OCI-LY1 (cell line): ENCODE measurements around the gene PSMD1.
A peak's percentile ranks its signal among the peaks of the same experiment; 100 is the strongest.

ENCODE experiments used
- H2AFZ ChIP-seq: fragments of 200-600 bp; sonication (generic), shearing (Covaris generic); 2 replicates; pipeline ENCODE4 v1.6.0; 2014; ENCODE audit warnings: antibody characterized with exemption, mild to moderate bottlenecking, low read length
- H3F3A ChIP-seq: fragments of 200-600 bp; sonication (generic), shearing (Covaris generic); 2 replicates; pipeline ENCODE4 v1.6.0; 2014; ENCODE audit warnings: mild to moderate bottlenecking, antibody characterized with exemption, low read length, moderate library complexity; ENCODE audit not compliant: insufficient read depth
- H3K27ac ChIP-seq: fragments of 200-600 bp; sonication (generic); 2 replicates; pipeline ENCODE4 v1.5.1; 2014; ENCODE audit warnings: low read length, mixed run types, mild to moderate bottlenecking, low read depth; ENCODE audit not compliant: poor library complexity, severe bottlenecking
- H3K27me3 ChIP-seq: fragments of 200-600 bp; sonication (generic); 2 replicates; pipeline ENCODE4 v1.6.0; 2014; ENCODE audit warnings: antibody characterized with exemption, mild to moderate bottlenecking, low read length, moderate library complexity; ENCODE audit not compliant: insufficient read depth
- H3K36me3 ChIP-seq: fragments of 200-600 bp; sonication (generic); 2 replicates; pipeline ENCODE4 v1.6.1; 2014; ENCODE audit warnings: mild to moderate bottlenecking, antibody characterized with exemption, low read length, moderate library complexity, mixed read lengths; ENCODE audit not compliant: insufficient read depth
- H3K4me1 ChIP-seq: fragments of 200-600 bp; sonication (generic); 2 replicates; pipeline ENCODE4 v1.5.1; 2014; ENCODE audit warnings: mild to moderate bottlenecking, low read length, moderate library complexity; ENCODE audit not compliant: insufficient read depth, severe bottlenecking
- H3K4me2 ChIP-seq: fragments of 200-600 bp; sonication (generic), shearing (Covaris generic); 2 replicates; pipeline ENCODE4 v1.6.1; 2014; ENCODE audit warnings: low read length
- H3K4me3 ChIP-seq: fragments of 200-600 bp; sonication (generic); 2 replicates; pipeline ENCODE4 v1.5.1; 2014; ENCODE audit warnings: low read length, low read depth, mild to moderate bottlenecking, mixed read lengths; ENCODE audit not compliant: poor library complexity, severe bottlenecking
- H3K79me2 ChIP-seq: fragments of 200-600 bp; shearing (Covaris generic); 2 replicates; pipeline ENCODE4 v1.6.1; 2016; ENCODE audit warnings: mixed run types, low read length, mixed read lengths; ENCODE audit not compliant: insufficient read depth
- H3K9ac ChIP-seq: fragments of 200-600 bp; sonication (generic), shearing (Covaris generic); 2 replicates; pipeline ENCODE4 v1.6.1; 2014; ENCODE audit warnings: mild to moderate bottlenecking, low read length, mixed read lengths
- H3K9me2 ChIP-seq: fragments of 200-600 bp; sonication (generic), shearing (Covaris generic); 2 replicates; pipeline ENCODE4 v1.6.1; 2014; ENCODE audit warnings: low read depth, mild to moderate bottlenecking, low read length, mixed read lengths
- H3K9me3 ChIP-seq: fragments of 200-600 bp; shearing (Covaris generic); 2 replicates; pipeline ENCODE4 v1.6.1; 2014; ENCODE audit warnings: low read length, mixed read lengths
- H4K20me1 ChIP-seq: fragments of 200-600 bp; sonication (generic), shearing (Covaris generic); 2 replicates; pipeline ENCODE4 v1.6.0; 2016; ENCODE audit warnings: mild to moderate bottlenecking, low read length; ENCODE audit not compliant: insufficient read depth
- EZH2 ChIP-seq: fragments of 200-600 bp; sonication (generic), shearing (Covaris generic); IDR thresholded peaks from 2 replicates; pipeline ENCODE4 v1.8.0; 2017; ENCODE audit warnings: borderline replicate concordance, mixed run types, mild to moderate bottlenecking, antibody characterized with exemption, low read length, moderate library complexity, mixed read lengths
- TF ChIP-seq, protein P1 (sequence below): fragments of 200-600 bp; sonication (generic), shearing (Covaris generic); IDR thresholded peaks from 2 replicates; pipeline ENCODE4 v1.5.1; 2017; ENCODE audit warnings: mild to moderate bottlenecking, antibody characterized with exemption, low read length, moderate library complexity, mixed read lengths

PSMD1 gene

DNA sequence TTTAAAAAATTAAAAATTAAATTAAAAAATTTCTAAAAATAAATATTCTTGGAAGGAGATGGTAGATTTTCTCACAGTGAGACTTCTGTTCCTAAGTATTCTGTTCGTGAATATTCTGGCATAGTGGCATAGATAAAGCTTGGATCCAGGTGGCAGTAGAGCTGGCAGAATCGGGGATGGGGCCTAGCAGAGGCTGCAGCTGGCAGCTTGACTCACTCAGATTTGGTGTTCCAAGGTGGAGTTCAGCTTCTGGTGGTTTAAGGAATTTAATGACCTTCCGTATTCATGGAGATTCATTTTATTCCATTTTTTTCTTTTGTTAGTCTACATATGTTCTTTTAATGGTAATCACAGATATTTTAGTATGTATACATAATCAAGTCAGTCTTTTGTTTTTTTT, 161.7 kb downstream of the PSMD1 start:
- Histone ChIP-seq H3K36me3 (peaks cover 3% of the 10 kb centered on the region; the same call in 1 of the 2 replicates), H2AFZ (no peak overlapping the region), H3K9me3 (no peaks in the 10 kb centered on the region), H3K9me2 (no peaks in the 10 kb centered on the region), H3K27me3 (no peaks in the 10 kb centered on the region), H3K4me2 (no peak overlapping the region), H3K79me2 (no peaks in the 10 kb centered on the region), H4K20me1 (no peaks in the 10 kb centered on the region), H3K4me1 (peaks cover 16% of the 10 kb centered on the region), H3F3A (no peaks in the 10 kb centered on the region), H3K27ac (no peak overlapping the region), H3K4me3 (no peak overlapping the region), H3K9ac (no peak overlapping the region)
- TF ChIP-seq EZH2: no peak
- TF ChIP-seq, protein P1, sequence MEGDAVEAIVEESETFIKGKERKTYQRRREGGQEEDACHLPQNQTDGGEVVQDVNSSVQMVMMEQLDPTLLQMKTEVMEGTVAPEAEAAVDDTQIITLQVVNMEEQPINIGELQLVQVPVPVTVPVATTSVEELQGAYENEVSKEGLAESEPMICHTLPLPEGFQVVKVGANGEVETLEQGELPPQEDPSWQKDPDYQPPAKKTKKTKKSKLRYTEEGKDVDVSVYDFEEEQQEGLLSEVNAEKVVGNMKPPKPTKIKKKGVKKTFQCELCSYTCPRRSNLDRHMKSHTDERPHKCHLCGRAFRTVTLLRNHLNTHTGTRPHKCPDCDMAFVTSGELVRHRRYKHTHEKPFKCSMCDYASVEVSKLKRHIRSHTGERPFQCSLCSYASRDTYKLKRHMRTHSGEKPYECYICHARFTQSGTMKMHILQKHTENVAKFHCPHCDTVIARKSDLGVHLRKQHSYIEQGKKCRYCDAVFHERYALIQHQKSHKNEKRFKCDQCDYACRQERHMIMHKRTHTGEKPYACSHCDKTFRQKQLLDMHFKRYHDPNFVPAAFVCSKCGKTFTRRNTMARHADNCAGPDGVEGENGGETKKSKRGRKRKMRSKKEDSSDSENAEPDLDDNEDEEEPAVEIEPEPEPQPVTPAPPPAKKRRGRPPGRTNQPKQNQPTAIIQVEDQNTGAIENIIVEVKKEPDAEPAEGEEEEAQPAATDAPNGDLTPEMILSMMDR: no peak

DNA sequence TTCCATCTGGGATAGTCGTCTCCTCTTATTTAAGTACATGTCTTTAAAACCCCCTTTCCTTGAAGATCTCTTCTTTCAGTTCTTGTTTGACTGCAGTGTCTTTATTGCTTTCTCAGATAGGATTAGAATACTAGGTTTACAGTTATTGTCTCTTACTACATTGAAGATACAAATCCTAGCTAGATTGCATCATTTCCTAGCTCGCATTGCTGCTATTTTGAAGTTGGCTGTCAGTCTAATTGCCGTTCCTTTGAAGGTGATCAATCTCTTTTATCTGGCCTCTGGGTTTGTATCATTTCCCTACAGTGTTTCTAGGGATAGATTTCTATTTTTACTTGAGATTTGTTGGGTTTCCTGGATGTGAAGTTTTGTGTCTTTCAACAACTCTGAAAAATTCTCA, 162.6 kb downstream of the PSMD1 start:
- Histone ChIP-seq H3K27me3 (no peaks in the 10 kb centered on the region), H4K20me1 (no peaks in the 10 kb centered on the region), H3K9me2 (no peaks in the 10 kb centered on the region), H3K27ac (no peak overlapping the region), H3F3A (no peaks in the 10 kb centered on the region), H3K4me2 (no peak overlapping the region), H3K9ac (no peak overlapping the region), H3K9me3 (no peaks in the 10 kb centered on the region), H2AFZ (no peak overlapping the region), H3K4me3 (no peak overlapping the region), H3K79me2 (no peaks in the 10 kb centered on the region), H3K36me3 (peaks cover 3% of the 10 kb centered on the region; the same call in 1 of the 2 replicates), H3K4me1 (peaks cover 16% of the 10 kb centered on the region)
- TF ChIP-seq, protein P1: no peak
- TF ChIP-seq EZH2: no peak

DNA sequence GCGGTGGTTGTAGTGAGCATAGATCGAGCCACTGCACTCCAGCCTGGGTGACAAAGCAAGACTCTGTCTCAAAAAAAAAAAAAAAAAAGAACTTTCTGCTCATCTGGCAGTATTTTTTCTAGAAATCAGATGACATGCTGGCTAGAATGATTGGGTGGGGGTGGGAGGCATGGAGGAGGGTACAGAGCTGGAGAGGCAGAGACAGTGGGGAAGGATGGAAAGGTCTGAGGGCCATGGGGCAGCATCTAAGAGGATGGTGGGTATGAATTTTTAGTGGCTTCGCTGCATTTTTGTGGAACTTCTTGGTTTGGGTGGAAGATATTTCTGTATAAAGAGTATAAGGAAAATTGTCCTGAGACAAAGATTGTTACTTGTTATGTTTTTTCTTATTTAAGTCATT, 165.1 kb downstream of the PSMD1 start:
- Histone ChIP-seq H3K79me2 (no peaks in the 10 kb centered on the region), H3K27me3 (no peaks in the 10 kb centered on the region), H3K4me3 (no peak overlapping the region), H3K4me2 (peak overlapping the region; percentile 41; the same call in 1 of the 2 replicates), H3K27ac (no peak overlapping the region), H3K9ac (no peak overlapping the region), H3K4me1 (peaks cover 16% of the 10 kb centered on the region), H3K36me3 (peaks cover 3% of the 10 kb centered on the region; the same call in 1 of the 2 replicates), H3K9me3 (no peaks in the 10 kb centered on the region), H3F3A (no peaks in the 10 kb centered on the region), H3K9me2 (no peaks in the 10 kb centered on the region), H2AFZ (no peak overlapping the region), H4K20me1 (no peaks in the 10 kb centered on the region)
- no peak for TF ChIP-seq EZH2
